Measurements from ENCODE around the gene TAF4B. TPM values are rescaled to one million over a fixed set of nuclear protein-coding genes. Genes with fewer than 3 reads are reported as not detected.

The TAF4B gene
- total RNA-seq, 1 donor = 5.1 TPM

DNA sequence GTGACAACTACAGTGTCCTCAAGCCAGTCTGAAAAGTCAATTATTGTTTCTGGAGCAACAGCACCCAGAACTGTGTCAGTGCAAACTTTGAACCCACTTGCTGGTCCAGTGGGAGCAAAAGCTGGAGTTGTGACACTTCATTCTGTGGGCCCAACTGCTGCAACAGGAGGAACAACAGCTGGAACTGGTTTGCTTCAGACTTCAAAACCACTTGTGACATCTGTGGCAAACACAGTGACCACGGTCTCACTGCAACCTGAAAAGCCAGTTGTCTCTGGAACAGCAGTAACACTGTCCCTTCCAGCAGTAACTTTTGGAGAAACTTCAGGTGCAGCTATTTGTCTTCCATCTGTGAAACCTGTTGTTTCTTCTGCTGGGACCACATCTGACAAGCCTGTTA is 59.8 kb downstream of the TAF4B start:
- no peaks in the 10 kb centered on the region for H4K20me1 ChIP-seq (ENCODE audit: insufficient read depth, low read length)
- H3K4me3 ChIP-seq (ENCODE audit: insufficient read depth, low read length) = no peak overlapping the region
- TF ChIP-seq, protein P1, sequence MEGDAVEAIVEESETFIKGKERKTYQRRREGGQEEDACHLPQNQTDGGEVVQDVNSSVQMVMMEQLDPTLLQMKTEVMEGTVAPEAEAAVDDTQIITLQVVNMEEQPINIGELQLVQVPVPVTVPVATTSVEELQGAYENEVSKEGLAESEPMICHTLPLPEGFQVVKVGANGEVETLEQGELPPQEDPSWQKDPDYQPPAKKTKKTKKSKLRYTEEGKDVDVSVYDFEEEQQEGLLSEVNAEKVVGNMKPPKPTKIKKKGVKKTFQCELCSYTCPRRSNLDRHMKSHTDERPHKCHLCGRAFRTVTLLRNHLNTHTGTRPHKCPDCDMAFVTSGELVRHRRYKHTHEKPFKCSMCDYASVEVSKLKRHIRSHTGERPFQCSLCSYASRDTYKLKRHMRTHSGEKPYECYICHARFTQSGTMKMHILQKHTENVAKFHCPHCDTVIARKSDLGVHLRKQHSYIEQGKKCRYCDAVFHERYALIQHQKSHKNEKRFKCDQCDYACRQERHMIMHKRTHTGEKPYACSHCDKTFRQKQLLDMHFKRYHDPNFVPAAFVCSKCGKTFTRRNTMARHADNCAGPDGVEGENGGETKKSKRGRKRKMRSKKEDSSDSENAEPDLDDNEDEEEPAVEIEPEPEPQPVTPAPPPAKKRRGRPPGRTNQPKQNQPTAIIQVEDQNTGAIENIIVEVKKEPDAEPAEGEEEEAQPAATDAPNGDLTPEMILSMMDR (IDR thresholded peaks at IDR 0.05; ENCODE audit: extremely low read depth, low read depth, low read length) = no peak
- no peaks in the 10 kb centered on the region for H3K36me3 ChIP-seq (ENCODE audit: insufficient read depth, low read length)
- no peaks in the 10 kb centered on the region for H3K4me1 ChIP-seq (ENCODE audit: insufficient read depth, low read length)
- DNase-seq (ENCODE audit: insufficient read length, low spot score, missing footprints) = no peak
- H3K27ac ChIP-seq (ENCODE audit: low read depth, low read length) = no peak overlapping the region
- no peak overlapping the region for H3K4me2 ChIP-seq (ENCODE audit: insufficient read depth, low read length)
- H3K27me3 ChIP-seq (ENCODE audit: insufficient read depth, low read length) = no peaks in the 10 kb centered on the region
- H3K9me3 ChIP-seq (ENCODE audit: low read depth, low read length) = no peaks in the 10 kb centered on the region
- H2AFZ ChIP-seq (ENCODE audit: low read length) = no peak overlapping the region
- no peaks in the 10 kb centered on the region for H3K79me2 ChIP-seq (ENCODE audit: insufficient read depth, low read length)

DNA sequence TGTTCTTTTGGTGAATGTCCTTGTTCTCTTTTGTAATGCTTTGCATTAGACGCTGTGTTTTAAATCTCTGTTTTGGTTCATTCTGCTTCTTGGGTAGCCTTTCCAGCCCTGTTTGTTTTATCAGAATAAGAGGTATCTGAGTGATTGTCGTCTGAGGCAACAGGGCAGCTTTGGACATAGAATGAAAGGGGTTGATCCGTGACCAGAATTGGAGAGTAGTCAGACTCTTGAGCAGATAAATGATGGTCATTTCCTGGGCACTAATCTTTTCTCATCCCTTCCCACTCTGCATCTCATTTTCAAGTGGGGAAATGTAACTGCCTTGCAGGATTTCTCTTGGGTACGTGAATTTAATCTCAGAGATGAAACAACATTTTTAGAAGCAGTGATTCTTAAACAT is 61.4 kb downstream of the TAF4B start:
- no peak overlapping the region for H3K27ac ChIP-seq (ENCODE audit: low read depth, low read length)
- TF ChIP-seq, protein P1 (IDR thresholded peaks at IDR 0.05; ENCODE audit: extremely low read depth, low read depth, low read length) = no peak
- H3K79me2 ChIP-seq (ENCODE audit: insufficient read depth, low read length) = no peaks in the 10 kb centered on the region
- H4K20me1 ChIP-seq (ENCODE audit: insufficient read depth, low read length) = no peaks in the 10 kb centered on the region
- no peak for DNase-seq (ENCODE audit: insufficient read length, low spot score, missing footprints)
- no peak overlapping the region for H3K4me3 ChIP-seq (ENCODE audit: insufficient read depth, low read length)
- no peaks in the 10 kb centered on the region for H3K9me3 ChIP-seq (ENCODE audit: low read depth, low read length)
- H2AFZ ChIP-seq (ENCODE audit: low read length) = no peak overlapping the region
- H3K27me3 ChIP-seq (ENCODE audit: insufficient read depth, low read length) = no peaks in the 10 kb centered on the region
- no peak overlapping the region for H3K4me2 ChIP-seq (ENCODE audit: insufficient read depth, low read length)
- no peaks in the 10 kb centered on the region for H3K36me3 ChIP-seq (ENCODE audit: insufficient read depth, low read length)
- no peaks in the 10 kb centered on the region for H3K4me1 ChIP-seq (ENCODE audit: insufficient read depth, low read length)

DNA sequence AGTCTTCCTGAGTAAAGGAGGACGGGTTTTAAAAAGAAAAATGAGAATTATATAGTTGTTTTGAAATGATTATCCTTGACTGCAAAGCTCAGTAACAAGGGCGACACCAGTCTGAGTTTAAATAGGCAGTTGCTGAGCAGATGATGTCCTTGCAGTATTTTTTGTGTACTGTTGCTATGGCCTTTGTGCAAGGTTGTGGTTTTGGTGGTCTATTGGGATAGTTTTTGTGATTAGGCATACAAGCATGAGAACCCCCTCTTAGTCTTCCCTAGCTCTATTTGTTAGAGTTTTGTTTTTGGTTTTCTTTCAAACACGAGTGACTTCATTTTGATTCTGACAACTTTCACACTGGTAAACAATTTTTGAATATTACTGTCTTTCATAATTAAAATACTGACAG is 64.1 kb downstream of the TAF4B start:
- Histone ChIP-seq H3K79me2 (ENCODE audit: insufficient read depth, low read length) (no peaks in the 10 kb centered on the region), H3K4me2 (ENCODE audit: insufficient read depth, low read length) (no peak overlapping the region), H3K9me3 (ENCODE audit: low read depth, low read length) (no peaks in the 10 kb centered on the region), H4K20me1 (ENCODE audit: insufficient read depth, low read length) (no peaks in the 10 kb centered on the region), H3K4me1 (ENCODE audit: insufficient read depth, low read length) (no peaks in the 10 kb centered on the region), H3K27me3 (ENCODE audit: insufficient read depth, low read length) (no peaks in the 10 kb centered on the region), H3K27ac (ENCODE audit: low read depth, low read length) (no peak overlapping the region), H3K4me3 (ENCODE audit: insufficient read depth, low read length) (no peak overlapping the region), H2AFZ (ENCODE audit: low read length) (no peak overlapping the region), H3K36me3 (ENCODE audit: insufficient read depth, low read length) (no peaks in the 10 kb centered on the region)
- TF ChIP-seq, protein P1 (IDR thresholded peaks at IDR 0.05; ENCODE audit: extremely low read depth, low read depth, low read length) = no peak
- no peak for DNase-seq (ENCODE audit: insufficient read length, low spot score, missing footprints)

DNA sequence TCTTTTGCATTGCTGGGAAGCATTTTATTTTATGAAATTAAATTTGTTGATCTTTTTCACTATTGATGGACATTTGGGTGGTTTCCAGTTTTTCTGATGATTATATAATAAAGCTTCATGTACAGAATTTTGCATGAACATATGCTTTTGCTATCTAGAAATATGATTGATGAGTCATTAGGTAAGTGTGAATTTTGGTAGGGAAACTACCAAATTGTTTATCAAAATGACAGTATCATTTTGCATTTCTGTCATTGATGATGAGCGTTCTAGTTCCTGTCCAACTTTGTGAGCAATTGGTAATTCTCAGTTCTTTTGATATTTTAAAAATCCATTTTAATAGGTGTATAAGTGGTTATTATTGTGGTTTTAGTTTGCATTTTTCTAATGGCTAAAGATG is 67.7 kb downstream of the TAF4B start:
- no peaks in the 10 kb centered on the region for H3K27me3 ChIP-seq (ENCODE audit: insufficient read depth, low read length)
- TF ChIP-seq, protein P1 (IDR thresholded peaks at IDR 0.05; ENCODE audit: extremely low read depth, low read depth, low read length) = no peak
- H3K4me1 ChIP-seq (ENCODE audit: insufficient read depth, low read length) = no peaks in the 10 kb centered on the region
- no peak overlapping the region for H2AFZ ChIP-seq (ENCODE audit: low read length)
- DNase-seq (ENCODE audit: insufficient read length, low spot score, missing footprints) = no peak
- no peaks in the 10 kb centered on the region for H3K79me2 ChIP-seq (ENCODE audit: insufficient read depth, low read length)
- H3K4me2 ChIP-seq (ENCODE audit: insufficient read depth, low read length) = no peak overlapping the region
- H3K36me3 ChIP-seq (ENCODE audit: insufficient read depth, low read length) = no peaks in the 10 kb centered on the region
- H3K27ac ChIP-seq (ENCODE audit: low read depth, low read length) = no peak overlapping the region
- no peak overlapping the region for H3K4me3 ChIP-seq (ENCODE audit: insufficient read depth, low read length)
- no peaks in the 10 kb centered on the region for H4K20me1 ChIP-seq (ENCODE audit: insufficient read depth, low read length)
- H3K9me3 ChIP-seq (ENCODE audit: low read depth, low read length) = no peaks in the 10 kb centered on the region

Measured in osteoblast (primary cell).